ENCODE measurements around the gene C2CD2.

The C2CD2 gene

DNA sequence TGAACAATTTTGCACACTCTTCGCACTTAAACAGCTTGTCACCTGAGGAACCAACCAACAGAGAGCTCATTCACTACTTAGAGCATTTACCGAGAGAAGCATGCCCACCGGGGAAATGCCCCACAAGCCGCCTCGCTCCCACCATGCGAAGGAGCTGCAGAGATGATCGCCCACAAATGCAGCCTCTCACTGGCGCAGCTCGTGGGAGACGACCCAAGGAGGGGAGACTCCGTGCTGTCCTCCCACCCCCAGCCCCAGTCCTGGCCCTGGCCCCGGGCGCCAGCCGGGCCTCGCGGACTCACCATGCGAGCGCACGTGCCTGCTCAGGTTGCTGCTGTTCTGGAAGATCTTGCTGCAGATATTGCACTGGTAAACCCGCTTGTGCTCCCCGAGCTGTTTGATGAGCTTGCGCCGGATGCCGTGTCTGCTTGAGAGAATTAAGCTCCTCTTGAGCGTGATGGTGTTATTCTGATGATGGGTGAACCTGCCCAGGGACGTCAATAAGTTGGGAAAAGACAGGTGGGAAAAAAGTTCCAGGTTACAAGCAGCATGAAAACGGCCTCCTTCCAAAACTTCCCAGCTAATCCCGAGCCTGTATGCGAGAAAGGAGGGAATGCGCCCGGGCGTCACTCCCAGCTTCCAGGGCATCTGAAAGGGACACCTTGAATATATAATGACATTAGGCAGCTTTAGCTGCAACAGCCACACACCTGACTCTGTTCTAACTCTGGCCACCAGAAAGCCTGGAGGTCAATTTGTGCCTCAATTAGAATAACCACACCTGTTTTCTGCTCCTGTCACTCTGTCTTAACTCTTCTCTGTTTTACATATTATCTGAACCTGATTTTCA, 117.4 kb downstream of the C2CD2 start:
- no peak for DNase-seq

DNA sequence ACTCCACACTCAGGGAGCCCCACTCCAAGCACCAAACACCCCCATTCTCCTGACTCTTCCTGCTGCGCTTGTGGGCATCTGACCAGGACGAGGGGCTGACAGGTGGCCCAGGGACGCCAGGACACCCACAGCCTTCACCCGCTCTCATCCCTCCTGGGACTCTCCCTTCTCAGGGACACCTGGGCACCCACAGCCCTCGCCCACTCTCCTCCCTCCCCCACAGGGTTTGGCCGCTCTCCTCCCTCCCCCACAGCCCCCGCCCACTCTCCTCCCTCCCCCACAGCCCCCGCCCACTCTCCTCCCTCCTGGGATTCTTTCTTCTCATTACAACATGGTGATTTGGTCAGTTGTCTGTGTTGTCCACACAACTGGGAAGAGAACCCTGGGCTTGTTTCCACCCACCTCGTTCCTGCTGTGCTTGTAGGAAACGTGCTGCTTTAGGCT, 118.1 kb downstream of the C2CD2 start:
- DNase-seq = no peak
